Measurements from ENCODE around the gene HSPA5. TPM values are rescaled to one million over a fixed set of nuclear protein-coding genes. Genes with fewer than 3 reads are reported as not detected.

HSPA5 gene
- total RNA-seq, 2 experiments from 2014 or later, result 354 to 372 TPM

Other genes starting within 250 kb of the HSPA5 start
- 1 to 10 TPM; 5.7 to 6.3 TPM for gene SCAI, start 97.8 kb downstream of the HSPA5 start, total RNA-seq
- gene PPP6C, start 51.5 kb downstream of the HSPA5 start, total RNA-seq, result 10 to 100 TPM; 37.8 to 38.3 TPM
- gene RABEPK, start 40.8 kb downstream of the HSPA5 start, total RNA-seq, result 1 to 10 TPM; 6.2 to 6.9 TPM
- gene GAPVD1, start 20.5 kb upstream of the HSPA5 start, total RNA-seq, result 10 to 100 TPM; 81.0 to 84.1 TPM